HEK293 (cell line): ENCODE data around the gene RAB11A.

Source experiments
- CTCF ChIA-PET: fragments of 350-600 bp; formaldehyde crosslinking; extraction: SDS; loops from one replicate; lab custom pipeline; 2021; ENCODE audit warnings: antibody characterized with exemption; lab: Yijun Ruan, JAX
- POLR2A ChIA-PET: fragments of 300-600 bp; formaldehyde crosslinking; extraction: SDS; loops from one replicate; lab custom pipeline; 2020; ENCODE audit warnings: antibody characterized with exemption, inconsistent platforms; lab: Yijun Ruan, JAX
- H3K27ac ChIP-seq: fragments of 200-500 bp; sonication (Bioruptor generic); 2 replicates; pipeline ENCODE4 v1.5.1; 2014; ENCODE audit warnings: low read depth, low read length, control low read depth, inconsistent platforms; ENCODE audit errors: extremely low read depth
- H3K36me3 ChIP-seq, 2 experiments: fragments of 200-500 bp in 1 of 2; sonication (Bioruptor generic) in 1 of 2; 1 replicate in 1 of 2; 2 replicates in 1 of 2; pipeline ENCODE4 v1.5.1; 2014 to 2017; ENCODE audit warnings: inconsistent platforms in 2 of 2, low read length in 2 of 2; ENCODE audit not compliant: control insufficient read depth in 2 of 2, insufficient read depth in 1 of 2
- H3K4me1 ChIP-seq: fragments of 200-500 bp; sonication (Bioruptor generic); 2 replicates; pipeline ENCODE4 v1.5.1; 2014; ENCODE audit warnings: mild to moderate bottlenecking, low read length, inconsistent platforms; ENCODE audit not compliant: control insufficient read depth, insufficient read depth
- H3K4me3 ChIP-seq: 2 replicates; pipeline ENCODE4 v1.5.1; 2011; ENCODE audit warnings: low read depth, mild to moderate bottlenecking, control low read depth, low read length, moderate library complexity
- H3K9me3 ChIP-seq: fragments of 200-500 bp; sonication (Bioruptor generic); 2 replicates; pipeline ENCODE4 v1.5.1; 2014; ENCODE audit warnings: low read depth, low read length, inconsistent platforms; ENCODE audit not compliant: control insufficient read depth, insufficient read depth
- KLF7 ChIP-seq: fragments of 450-650 bp; formaldehyde crosslinking; IDR thresholded peaks from 2 replicates; pipeline ENCODE4 v1.5.1; 2016; ENCODE audit warnings: missing biosample characterization, missing genetic modification characterization, borderline replicate concordance
- PRDM2 ChIP-seq: fragments of 450-650 bp; formaldehyde crosslinking; IDR thresholded peaks from 2 replicates; pipeline ENCODE4 v1.5.1; 2016; ENCODE audit warnings: missing biosample characterization, missing genetic modification characterization, borderline replicate concordance
- SCRT2 ChIP-seq: fragments of 450-650 bp; formaldehyde crosslinking; IDR thresholded peaks from 2 replicates; pipeline ENCODE4 v1.5.1; 2016; ENCODE audit warnings: missing biosample characterization, missing genetic modification characterization
- SP3 ChIP-seq: fragments of 450-650 bp; formaldehyde crosslinking; IDR thresholded peaks from 2 replicates; pipeline ENCODE4 v1.5.1; 2016; ENCODE audit warnings: missing biosample characterization, missing genetic modification characterization
- ZBTB1 ChIP-seq: fragments of 450-650 bp; formaldehyde crosslinking; IDR thresholded peaks from 2 replicates; pipeline ENCODE4 v1.5.1; 2016; ENCODE audit warnings: missing biosample characterization, missing genetic modification characterization
- ZBTB10 ChIP-seq: fragments of 450-650 bp; formaldehyde crosslinking; IDR thresholded peaks from 2 replicates; pipeline ENCODE4 v1.5.1; 2016; ENCODE audit warnings: missing biosample characterization, missing genetic modification characterization
- ZBTB17 ChIP-seq: fragments of 450-650 bp; formaldehyde crosslinking; IDR thresholded peaks from 2 replicates; pipeline ENCODE4 v1.5.1; 2016; ENCODE audit warnings: missing biosample characterization, missing genetic modification characterization
- ZBTB48 ChIP-seq: fragments of 450-650 bp; formaldehyde crosslinking; IDR thresholded peaks from 2 replicates; pipeline ENCODE4 v1.5.1; 2016; ENCODE audit warnings: missing biosample characterization, missing genetic modification characterization
- ZBTB49 ChIP-seq: fragments of 450-650 bp; formaldehyde crosslinking; IDR thresholded peaks from 2 replicates; pipeline ENCODE4 v1.5.1; 2016; ENCODE audit warnings: missing biosample characterization, missing genetic modification characterization, low read depth
- ZBTB7A ChIP-seq: fragments of 450-650 bp; formaldehyde crosslinking; IDR thresholded peaks from 2 replicates; pipeline ENCODE4 v1.5.1; 2016; ENCODE audit warnings: low read depth, missing biosample characterization, missing genetic modification characterization
- ZFHX2 ChIP-seq: fragments of 450-650 bp; formaldehyde crosslinking; conservative IDR thresholded peaks from 2 replicates; pipeline ENCODE4 v1.5.1; 2016; ENCODE audit warnings: missing biosample characterization, missing genetic modification characterization
- ZNF202 ChIP-seq: fragments of 450-650 bp; formaldehyde crosslinking; IDR thresholded peaks from 2 replicates; pipeline ENCODE4 v1.5.1; 2016; ENCODE audit warnings: missing biosample characterization, missing genetic modification characterization, borderline replicate concordance
- ZNF26 ChIP-seq: fragments of 450-650 bp; formaldehyde crosslinking; IDR thresholded peaks from 2 replicates; pipeline ENCODE4 v1.5.1; 2016; ENCODE audit warnings: missing biosample characterization, missing genetic modification characterization
- ZNF341 ChIP-seq: fragments of 450-650 bp; formaldehyde crosslinking; IDR thresholded peaks from 2 replicates; pipeline ENCODE4; 2016; ENCODE audit warnings: low read depth, missing biosample characterization, missing genetic modification characterization
- ZNF426 ChIP-seq: fragments of 450-650 bp; formaldehyde crosslinking; IDR thresholded peaks from 2 replicates; pipeline ENCODE4 v1.5.1; 2017; ENCODE audit warnings: missing biosample characterization, missing genetic modification characterization, mild to moderate bottlenecking, inconsistent platforms, moderate library complexity
- ZNF488 ChIP-seq: fragments of 450-650 bp; formaldehyde crosslinking; IDR thresholded peaks from 2 replicates; pipeline ENCODE4 v1.5.1; 2016; ENCODE audit warnings: missing biosample characterization, missing genetic modification characterization
- ZNF549 ChIP-seq: fragments of 450-650 bp; IDR thresholded peaks from 2 replicates; pipeline ENCODE4 v1.5.1; 2018; ENCODE audit warnings: missing biosample characterization, missing genetic modification characterization, mild to moderate bottlenecking, inconsistent platforms, moderate library complexity
- ZNF624 ChIP-seq: fragments of 450-650 bp; formaldehyde crosslinking; IDR thresholded peaks from 2 replicates; pipeline ENCODE4 v1.5.1; 2017; ENCODE audit warnings: missing biosample characterization, missing genetic modification characterization
- ZNF629 ChIP-seq: fragments of 450-650 bp; formaldehyde crosslinking; IDR thresholded peaks from 2 replicates; pipeline ENCODE4 v1.5.1; 2017; ENCODE audit warnings: missing biosample characterization, missing genetic modification characterization
- ZNF785 ChIP-seq: fragments of 450-650 bp; formaldehyde crosslinking; IDR thresholded peaks from 2 replicates; pipeline ENCODE4 v1.5.1; 2016; ENCODE audit warnings: missing biosample characterization, missing genetic modification characterization
- ZSCAN16 ChIP-seq: fragments of 450-650 bp; formaldehyde crosslinking; IDR thresholded peaks from 2 replicates; pipeline ENCODE4 v1.5.1; 2016; ENCODE audit warnings: missing biosample characterization, missing genetic modification characterization
- ZSCAN23 ChIP-seq: fragments of 450-650 bp; formaldehyde crosslinking; IDR thresholded peaks from 2 replicates; pipeline ENCODE4 v1.5.1; 2016; ENCODE audit warnings: missing biosample characterization, missing genetic modification characterization
- TF ChIP-seq, protein P1 (sequence below): fragments of 450-650 bp; formaldehyde crosslinking; IDR thresholded peaks from 2 replicates; pipeline ENCODE4 v1.5.1; 2016; ENCODE audit warnings: missing biosample characterization, missing genetic modification characterization

The RAB11A gene

GRCh38 chr15:65824031-65824743 is 45.1 kb upstream of the RAB11A start:
- Histone ChIP-seq H3K36me3 (no peaks in the 10 kb centered on the region), H3K27ac (no peak overlapping the region), H3K9me3 (no peaks in the 10 kb centered on the region), H3K4me3 (no peak overlapping the region), H3K4me1 (peaks cover 3% of the 10 kb centered on the region; the same call in 1 of the 2 replicates)
- CTCF ChIA-PET, result interaction anchor here (0.5 to 3.6 kb wide), 37 partner anchors 8 to 213 kb away, joined by 3 to 27 read pairs (median 4); partner anchors contain the start of genes DENND4A and INTS14
- POLR2A ChIA-PET, result interaction anchor here (0.9 to 1.5 kb wide), 4 partner anchors 8 to 46 kb away, joined by 3 to 8 read pairs (median 4); partner anchors contain the start of gene DENND4A
- TF ChIP-seq ZNF26 (tag by site-specific recombination), result no peak
- TF ChIP-seq SCRT2 (tag by site-specific recombination), result no peak
- no peak for TF ChIP-seq ZBTB48 (tag by site-specific recombination)
- TF ChIP-seq ZBTB1, result no peak
- TF ChIP-seq ZNF629 (tag by site-specific recombination), result no peak
- TF ChIP-seq ZNF341 (tag by site-specific recombination), result peak; percentile 79
- no peak for TF ChIP-seq PRDM2
- no peak for TF ChIP-seq ZNF202 (tag by site-specific recombination)
- no peak for TF ChIP-seq ZBTB49
- TF ChIP-seq ZSCAN16 (tag by site-specific recombination), result no peak
- no peak for TF ChIP-seq ZNF488 (tag by site-specific recombination)
- no peak for TF ChIP-seq ZBTB10 (tag by site-specific recombination)
- no peak for TF ChIP-seq ZNF426
- TF ChIP-seq SP3, result no peak
- no peak for TF ChIP-seq ZNF785 (tag by site-specific recombination)
- TF ChIP-seq ZSCAN23 (tag by site-specific recombination), result no peak
- no peak for TF ChIP-seq ZNF624 (tag by site-specific recombination)
- TF ChIP-seq KLF7 (tag by site-specific recombination), result no peak
- TF ChIP-seq ZBTB7A (tag by site-specific recombination), result no peak
- TF ChIP-seq ZNF549 (tag by site-specific recombination), result no peak
- TF ChIP-seq ZBTB17 (tag by site-specific recombination), result peak; percentile 27; the same call in 1 of the 2 replicates
- TF ChIP-seq ZFHX2, result no peak
- TF ChIP-seq, protein P1, sequence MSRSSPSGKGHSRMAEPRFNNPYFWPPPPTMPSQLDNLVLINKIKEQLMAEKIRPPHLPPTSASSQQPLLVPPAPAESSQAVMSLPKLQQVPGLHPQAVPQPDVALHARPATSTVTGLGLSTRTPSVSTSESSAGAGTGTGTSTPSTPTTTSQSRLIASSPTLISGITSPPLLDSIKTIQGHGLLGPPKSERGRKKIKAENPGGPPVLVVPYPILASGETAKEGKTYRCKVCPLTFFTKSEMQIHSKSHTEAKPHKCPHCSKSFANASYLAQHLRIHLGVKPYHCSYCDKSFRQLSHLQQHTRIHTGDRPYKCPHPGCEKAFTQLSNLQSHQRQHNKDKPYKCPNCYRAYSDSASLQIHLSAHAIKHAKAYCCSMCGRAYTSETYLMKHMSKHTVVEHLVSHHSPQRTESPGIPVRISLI (tag by site-specific recombination), result peak; percentile 95
